ENCODE data around the gene PPP2R3B. TPM values are rescaled to one million over a fixed set of nuclear protein-coding genes. Genes with fewer than 3 reads are reported as not detected.

PPP2R3B gene
- polyA plus RNA-seq, 1 donor (not counting 4 experiments of a cell fraction or from before 2014, with no cell fraction given) = 6.6 TPM

DNA sequence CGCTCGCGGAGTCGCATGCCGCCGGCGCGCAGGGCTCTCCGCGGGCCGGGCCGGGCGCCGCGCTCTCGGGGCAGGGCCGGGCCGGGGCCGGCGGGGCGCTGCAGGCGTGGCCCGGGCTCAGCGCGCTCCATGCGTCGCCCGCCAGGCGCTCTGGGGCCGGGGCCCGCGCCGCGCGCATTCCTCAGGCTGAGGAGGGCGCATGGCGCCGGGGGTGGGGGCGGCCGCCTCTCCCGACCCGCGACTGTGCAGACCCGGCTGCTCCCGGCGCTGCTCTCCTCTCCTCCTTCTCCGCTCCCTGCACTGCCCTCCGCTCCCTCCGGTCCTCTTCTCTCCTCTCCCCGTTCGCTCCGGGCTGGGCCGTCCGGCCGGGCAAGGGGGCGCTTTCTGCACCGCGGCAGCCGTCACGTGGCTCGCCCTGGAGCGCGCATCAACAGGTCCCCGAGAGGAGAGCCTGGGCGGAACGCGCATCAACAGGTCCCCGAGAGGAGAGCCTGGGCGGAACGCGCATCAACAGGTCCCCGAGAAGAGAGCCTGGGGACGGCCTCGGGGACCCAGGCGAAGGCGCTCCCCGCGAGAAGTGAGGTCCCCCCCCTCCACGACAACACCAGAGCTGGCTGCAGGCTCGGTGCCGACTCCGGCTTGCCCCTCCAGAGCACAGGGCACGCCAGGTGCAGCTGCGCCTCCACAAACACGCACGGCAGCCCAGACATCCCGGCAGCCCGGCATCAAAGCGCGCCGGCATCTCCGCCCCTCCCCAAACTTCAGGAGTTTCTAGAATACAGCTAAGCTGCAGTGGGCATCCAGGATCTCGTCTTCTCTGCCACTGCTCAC lies 12.9 kb downstream of the PPP2R3B start:
- H2AFZ ChIP-seq (ENCODE audit: control insufficient read depth, low read length) = peak overlapping the region; percentile 12
- H4K20me1 ChIP-seq (ENCODE audit: control insufficient read depth, extremely low read depth, insufficient read depth, low read length) = no peaks in the 10 kb centered on the region
- dilution Hi-C loops (cut with MboI; ENCODE audit: extremely low pct_ligation_motif_present, low sequenced_read_pairs) = no loop called here
- TF ChIP-seq EZH2 (IDR thresholded peaks at IDR 0.05; ENCODE audit: low read length) = no peak
- TF ChIP-seq, protein P1, sequence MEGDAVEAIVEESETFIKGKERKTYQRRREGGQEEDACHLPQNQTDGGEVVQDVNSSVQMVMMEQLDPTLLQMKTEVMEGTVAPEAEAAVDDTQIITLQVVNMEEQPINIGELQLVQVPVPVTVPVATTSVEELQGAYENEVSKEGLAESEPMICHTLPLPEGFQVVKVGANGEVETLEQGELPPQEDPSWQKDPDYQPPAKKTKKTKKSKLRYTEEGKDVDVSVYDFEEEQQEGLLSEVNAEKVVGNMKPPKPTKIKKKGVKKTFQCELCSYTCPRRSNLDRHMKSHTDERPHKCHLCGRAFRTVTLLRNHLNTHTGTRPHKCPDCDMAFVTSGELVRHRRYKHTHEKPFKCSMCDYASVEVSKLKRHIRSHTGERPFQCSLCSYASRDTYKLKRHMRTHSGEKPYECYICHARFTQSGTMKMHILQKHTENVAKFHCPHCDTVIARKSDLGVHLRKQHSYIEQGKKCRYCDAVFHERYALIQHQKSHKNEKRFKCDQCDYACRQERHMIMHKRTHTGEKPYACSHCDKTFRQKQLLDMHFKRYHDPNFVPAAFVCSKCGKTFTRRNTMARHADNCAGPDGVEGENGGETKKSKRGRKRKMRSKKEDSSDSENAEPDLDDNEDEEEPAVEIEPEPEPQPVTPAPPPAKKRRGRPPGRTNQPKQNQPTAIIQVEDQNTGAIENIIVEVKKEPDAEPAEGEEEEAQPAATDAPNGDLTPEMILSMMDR (optimal IDR thresholded peaks at IDR 0.05 in 1 of 3, IDR thresholded peaks at IDR 0.05 in 1 of 3, conservative IDR thresholded peaks at IDR 0.05 in 1 of 3; ENCODE audit: extremely low read depth in 1 of 3, insufficient read depth in 2 of 3, low read length in 3 of 3) = peak in 1 of 3 experiments; percentile 7
- H3K36me3 ChIP-seq (ENCODE audit: control insufficient read depth in 2 of 2, extremely low read depth in 1 of 2, insufficient read depth in 2 of 2, low read length in 2 of 2) = no peaks in the 10 kb centered on the region
- H3K4me1 ChIP-seq (ENCODE audit: control insufficient read depth, extremely low read depth, insufficient read depth, low read length) = peaks cover 12% of the 10 kb centered on the region
- H3K27me3 ChIP-seq (ENCODE audit: control insufficient read depth, extremely low read depth, insufficient read depth, low read length) = peaks cover 34% of the 10 kb centered on the region
- no peak for FAIRE-seq
- H3K79me2 ChIP-seq (ENCODE audit: control insufficient read depth, insufficient read depth, low read length) = no peaks in the 10 kb centered on the region
- no peak for DNase-seq (ENCODE audit: low read depth, low spot score)
- no peak overlapping the region for H3K27ac ChIP-seq (ENCODE audit: control insufficient read depth, insufficient read depth, low read length)
- peak overlapping the region; percentile 9 for H3K9ac ChIP-seq (ENCODE audit: control insufficient read depth, extremely low read depth, insufficient read depth, low read length)
- H3K9me3 ChIP-seq (ENCODE audit: control insufficient read depth, low read depth, low read length) = no peaks in the 10 kb centered on the region
- peak overlapping the region; percentile 55 for H3K4me2 ChIP-seq (ENCODE audit: control insufficient read depth, extremely low read depth, insufficient read depth, low read depth, low read length)
- H3K4me3 ChIP-seq (ENCODE audit: control insufficient read depth in 2 of 3, extremely low read depth in 1 of 3, insufficient read depth in 2 of 3, low read depth in 1 of 3, low read length in 3 of 3) = peak overlapping the region; percentile 37 to 51 (median 38)
- H3K9me1 ChIP-seq (ENCODE audit: control insufficient read depth, extremely low read depth, insufficient read depth, low read length) = no peaks in the 10 kb centered on the region

DNA sequence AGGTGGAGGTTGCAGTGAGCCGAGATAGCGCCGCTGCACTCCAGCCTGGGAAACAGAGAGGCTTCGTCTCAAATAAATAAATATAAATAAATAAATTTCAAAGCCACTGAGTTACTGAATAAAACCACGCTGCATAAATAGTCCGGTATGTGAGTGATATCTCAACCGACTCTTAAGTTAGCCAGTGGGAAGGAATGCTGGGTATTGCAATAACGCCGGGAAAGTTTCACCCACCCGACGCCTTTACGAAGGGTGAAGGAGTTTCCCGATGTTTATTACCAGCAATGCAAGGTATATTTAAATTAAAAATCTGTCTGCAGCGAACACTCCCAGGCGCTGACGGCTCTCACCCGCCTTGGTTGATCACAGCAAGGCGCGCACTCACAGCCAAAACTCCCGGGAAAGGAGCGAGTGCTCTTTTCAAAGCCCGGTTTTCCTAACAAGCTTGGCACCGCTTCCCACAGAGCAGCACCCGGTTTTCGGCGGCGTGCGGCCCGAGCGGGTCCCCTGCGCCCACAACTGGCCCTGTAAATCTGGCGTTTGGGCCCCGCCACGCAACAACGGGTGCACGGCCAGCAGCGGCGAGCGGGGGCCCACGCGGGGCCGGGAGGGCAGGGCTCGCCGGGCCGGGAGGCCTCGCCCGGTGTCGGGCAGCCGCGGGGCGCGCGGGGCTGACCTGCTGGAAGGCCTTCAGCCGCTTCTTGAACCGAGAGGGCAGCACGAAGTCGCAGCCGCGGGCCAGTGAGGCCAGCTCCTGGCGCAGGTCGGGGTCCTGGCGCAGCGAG lies 13.7 kb downstream of the PPP2R3B start:
- Histone ChIP-seq H2AFZ (ENCODE audit: control insufficient read depth, low read length) (peak overlapping the region; percentile 5), H3K4me2 (ENCODE audit: control insufficient read depth, extremely low read depth, insufficient read depth, low read depth, low read length) (peak overlapping the region; percentile 66)

More for the DNA sequence above, 13.7 kb downstream of the PPP2R3B start:
- H3K9me1 ChIP-seq (ENCODE audit: control insufficient read depth, extremely low read depth, insufficient read depth, low read length) = no peaks in the 10 kb centered on the region
- FAIRE-seq = no peak
- dilution Hi-C loops (cut with MboI; ENCODE audit: extremely low pct_ligation_motif_present, low sequenced_read_pairs) = no loop called here
- no peak overlapping the region for H3K27ac ChIP-seq (ENCODE audit: control insufficient read depth, insufficient read depth, low read length)
- peak overlapping the region in 2 of 3 experiments; percentile 14 to 18 for H3K4me3 ChIP-seq (ENCODE audit: control insufficient read depth in 2 of 3, extremely low read depth in 1 of 3, insufficient read depth in 2 of 3, low read depth in 1 of 3, low read length in 3 of 3)
- peaks cover 12% of the 10 kb centered on the region for H3K4me1 ChIP-seq (ENCODE audit: control insufficient read depth, extremely low read depth, insufficient read depth, low read length)
- H4K20me1 ChIP-seq (ENCODE audit: control insufficient read depth, extremely low read depth, insufficient read depth, low read length) = no peaks in the 10 kb centered on the region
- TF ChIP-seq, protein P1 (optimal IDR thresholded peaks at IDR 0.05 in 1 of 3, IDR thresholded peaks at IDR 0.05 in 1 of 3, conservative IDR thresholded peaks at IDR 0.05 in 1 of 3; ENCODE audit: extremely low read depth in 1 of 3, insufficient read depth in 2 of 3, low read length in 3 of 3) = no peak
- peak; percentile 86 for TF ChIP-seq EZH2 (IDR thresholded peaks at IDR 0.05; ENCODE audit: low read length)
- no peaks in the 10 kb centered on the region for H3K36me3 ChIP-seq (ENCODE audit: control insufficient read depth in 2 of 2, extremely low read depth in 1 of 2, insufficient read depth in 2 of 2, low read length in 2 of 2)
- no peaks in the 10 kb centered on the region for H3K9me3 ChIP-seq (ENCODE audit: control insufficient read depth, low read depth, low read length)
- no peak for DNase-seq (ENCODE audit: low read depth, low spot score)
- H3K9ac ChIP-seq (ENCODE audit: control insufficient read depth, extremely low read depth, insufficient read depth, low read length) = no peak overlapping the region
- peaks cover 34% of the 10 kb centered on the region for H3K27me3 ChIP-seq (ENCODE audit: control insufficient read depth, extremely low read depth, insufficient read depth, low read length)
- no peaks in the 10 kb centered on the region for H3K79me2 ChIP-seq (ENCODE audit: control insufficient read depth, insufficient read depth, low read length)
